Measurements from ENCODE around the gene GPHA2.
"Not testable (repeated sequence)": the region's sequence is repeated elsewhere in the genome, so short reads cannot be mapped to it uniquely, and the experiment has no call there.

Gene GPHA2

GRCh38 chr11:64935359-64936081, at the start of gene GPHA2:
GPHA2 (minus strand) TSS chr11:64935893; CDS start chr11:64935460, 433 bp downstream.
- DNase-seq: no peak

- DNase-seq: not testable (repeated sequence)
Measured at GRCh38 chr11:64983339-64983738, 47.6 kb upstream of the GPHA2 start.

- DNase-seq: no peak
Measured at GRCh38 chr11:64976651-64977050, 41.0 kb upstream of the GPHA2 start.

- no peak for DNase-seq
Measured at GRCh38 chr11:64974124-64974523, 38.4 kb upstream of the GPHA2 start.

- peak; percentile 83 for DNase-seq
Measured at GRCh38 chr11:64971421-64972233, 35.9 kb upstream of the GPHA2 start, which contains the start of gene MAJIN. MAJIN (minus strand) TSS chr11:64972108; CDS start chr11:64959405, 12,703 bp downstream.

GRCh38 chr11:64970731-64971151, 35.0 kb upstream of the GPHA2 start:
- no peak for DNase-seq

- DNase-seq: no peak
Measured at GRCh38 chr11:64969209-64969608, 33.5 kb upstream of the GPHA2 start.

- DNase-seq: no peak
Measured at GRCh38 chr11:64967375-64967774, 31.7 kb upstream of the GPHA2 start.

GRCh38 chr11:64963072-64963631, 27.5 kb upstream of the GPHA2 start:
- DNase-seq: no peak

GRCh38 chr11:64960719-64961118, 25.0 kb upstream of the GPHA2 start:
- peak; percentile 43 for DNase-seq

- DNase-seq: no peak
Measured at GRCh38 chr11:64959498-64959897, 23.8 kb upstream of the GPHA2 start.

- no peak for DNase-seq
Measured at GRCh38 chr11:64954201-64954600, 18.5 kb upstream of the GPHA2 start.

GRCh38 chr11:64951529-64951928, 15.8 kb upstream of the GPHA2 start:
- DNase-seq: no peak

GRCh38 chr11:64947208-64947814, 11.6 kb upstream of the GPHA2 start:
- DNase-seq: no peak

GRCh38 chr11:64936539-64936938, 846 bp upstream of the GPHA2 start:
- no peak for DNase-seq

GRCh38 chr11:64934682-64935358, 873 bp downstream of the GPHA2 start:
- no peak for DNase-seq

- DNase-seq: no peak
Measured at GRCh38 chr11:64933935-64934681, 1.6 kb downstream of the GPHA2 start.

GRCh38 chr11:64933213-64933934, 2.3 kb downstream of the GPHA2 start:
- no peak for DNase-seq

GRCh38 chr11:64932324-64932723, 3.4 kb downstream of the GPHA2 start:
- no peak for DNase-seq

GRCh38 chr11:64931290-64931689, 4.4 kb downstream of the GPHA2 start:
- no peak for DNase-seq

GRCh38 chr11:64930340-64930739, 5.4 kb downstream of the GPHA2 start:
- DNase-seq: no peak

Data from hematopoietic multipotent progenitor cell treated with erythropoietin and hydrocortisone succinate and interleukin-3 and kit ligand, for 8 days (in vitro differentiated cells).